Measurements from ENCODE around the gene DRD2. TPM values are rescaled to one million over a fixed set of nuclear protein-coding genes. Genes with fewer than 3 reads are reported as not detected.

The DRD2 gene
- polyA plus RNA-seq, 1 donor, result 0.10 TPM

- no peak for DNase-seq
Measured at GRCh38 chr11:113444502-113445123, 30.6 kb downstream of the DRD2 start.

- no peak for DNase-seq
Measured at GRCh38 chr11:113440816-113441215, 34.4 kb downstream of the DRD2 start.

- DNase-seq, result no peak
Measured at GRCh38 chr11:113436672-113437252, 38.4 kb downstream of the DRD2 start.

GRCh38 chr11:113435190-113435968, 39.8 kb downstream of the DRD2 start:
- no peak for DNase-seq

GRCh38 chr11:113431746-113432145, 43.5 kb downstream of the DRD2 start:
- no peak for DNase-seq

- no peak for DNase-seq
Measured at GRCh38 chr11:113426686-113427085, 48.5 kb downstream of the DRD2 start.

- DNase-seq, result no peak
Measured at GRCh38 chr11:113420808-113421207, 54.4 kb downstream of the DRD2 start.

GRCh38 chr11:113419454-113420003, 55.7 kb downstream of the DRD2 start:
- no peak for DNase-seq

GRCh38 chr11:113417428-113417827, 57.8 kb downstream of the DRD2 start:
- DNase-seq, result no peak

- DNase-seq, result no peak
Measured at GRCh38 chr11:113415343-113415742, 59.9 kb downstream of the DRD2 start.

- no peak for DNase-seq
Measured at GRCh38 chr11:113412675-113413074, 62.5 kb downstream of the DRD2 start.

- no peak for DNase-seq
Measured at GRCh38 chr11:113411536-113411935, 63.7 kb downstream of the DRD2 start.

- no peak for DNase-seq
Measured at GRCh38 chr11:113410414-113411135, 64.6 kb downstream of the DRD2 start.

- DNase-seq, result no peak
Measured at GRCh38 chr11:113409526-113409925, 65.7 kb downstream of the DRD2 start.

GRCh38 chr11:113408887-113409286, 66.3 kb downstream of the DRD2 start:
- DNase-seq, result no peak

- DNase-seq, result no peak
Measured at GRCh38 chr11:113408206-113408605, 67.0 kb downstream of the DRD2 start.

GRCh38 chr11:113407163-113407562, 68.0 kb downstream of the DRD2 start:
- DNase-seq, result no peak

- DNase-seq, result no peak
Measured at GRCh38 chr11:113405724-113406478, 69.3 kb downstream of the DRD2 start.

GRCh38 chr11:113404859-113405430, 70.3 kb downstream of the DRD2 start:
- DNase-seq, result no peak

GRCh38 chr11:113401718-113402117, 73.5 kb downstream of the DRD2 start:
- no peak for DNase-seq

GRCh38 chr11:113400631-113401230, 74.5 kb downstream of the DRD2 start:
- DNase-seq, result no peak

All from hindlimb muscle (tissue), 1 donor.